Spleen (tissue), 7 donors: ENCODE data around the gene TTC5.

Source experiments
- CTCF ChIP-seq, 11 experiments: fragments of 200-600 bp in 7 of 11; fragments of 450-650 bp in 4 of 11; sonication (generic) in 4 of 11; IDR thresholded peaks in 8 of 11; conservative IDR thresholded peaks in 3 of 11; 1 replicate in 7 of 11; 2 replicates in 4 of 11; pipeline versions ENCODE4 v1.4.0 to v1.8.0; 2016 to 2021; ENCODE audit warnings: antibody characterized with exemption in 11 of 11, inconsistent platforms in 4 of 11, mild to moderate bottlenecking in 1 of 11
- POLR2A ChIP-seq, 3 donors: fragments of 450-650 bp; IDR thresholded peaks; one replicate each; pipeline ENCODE4 v1.5.1; 2017; ENCODE audit warnings: antibody characterized with exemption in 3 of 3, mild to moderate bottlenecking in 1 of 3
- donor health status: DM: no; HTN: no; CAD: no; lungs with moderate emphysema.
- donor health status: DM: no; HTN: no; CAD: no.
- donor health status: DM: no; HTN: no; CAD: no.

GRCh38 chr14:20347747-20348146, 42.0 kb upstream of the TTC5 start:
- no peak for TF ChIP-seq CTCF (IDR thresholded peaks at IDR 0.05 in 8 of 11, conservative IDR thresholded peaks at IDR 0.05 in 3 of 11)
- TF ChIP-seq POLR2A (IDR thresholded peaks at IDR 0.05): no peak
